Ramos (cell line): ENCODE data around the gene SDK1.

ENCODE experiments used
- in situ Hi-C: fragments of 300-500 bp; cut with MboI; formaldehyde crosslinking; loops from one replicate; pipeline ENCODE4 v1.14.3; 2022; ENCODE audit warnings: low sequenced_read_pairs; ENCODE audit not compliant: unreplicated experiment

The SDK1 gene

GRCh38 chr7:4132221-4132620 lies 831.2 kb downstream of the SDK1 start:
- in situ Hi-C loops, result no loop called here

GRCh38 chr7:4133491-4134044 lies 832.5 kb downstream of the SDK1 start:
- in situ Hi-C loops, result no loop called here

- in situ Hi-C loops, result no loop called here
Observed at GRCh38 chr7:4134204-4134603, 833.2 kb downstream of the SDK1 start.

- in situ Hi-C loops, result no loop called here
Observed at GRCh38 chr7:4134631-4135030, 833.6 kb downstream of the SDK1 start.

GRCh38 chr7:4135301-4135700 lies 834.2 kb downstream of the SDK1 start:
- in situ Hi-C loops, result no loop called here

GRCh38 chr7:4136036-4136435 lies 835.0 kb downstream of the SDK1 start:
- in situ Hi-C loops, result no loop called here

GRCh38 chr7:4136501-4137110 lies 835.6 kb downstream of the SDK1 start:
- in situ Hi-C loops, result no loop called here

GRCh38 chr7:4137552-4137951 lies 836.5 kb downstream of the SDK1 start:
- in situ Hi-C loops, result no loop called here

GRCh38 chr7:4138866-4139265 lies 837.8 kb downstream of the SDK1 start:
- in situ Hi-C loops, result no loop called here

GRCh38 chr7:4139656-4140625 lies 838.9 kb downstream of the SDK1 start:
- in situ Hi-C loops, result no loop called here

GRCh38 chr7:4140933-4141332 lies 839.9 kb downstream of the SDK1 start:
- in situ Hi-C loops, result no loop called here

GRCh38 chr7:4143006-4143405 lies 842.0 kb downstream of the SDK1 start:
- in situ Hi-C loops, result no loop called here

- in situ Hi-C loops, result no loop called here
Observed at GRCh38 chr7:4143511-4144171, 842.6 kb downstream of the SDK1 start.

GRCh38 chr7:4144172-4144701 lies 843.2 kb downstream of the SDK1 start:
- in situ Hi-C loops, result no loop called here

- in situ Hi-C loops, result no loop called here
Observed at GRCh38 chr7:4144811-4145510, 843.9 kb downstream of the SDK1 start.

- in situ Hi-C loops, result no loop called here
Observed at GRCh38 chr7:4145576-4145975, 844.5 kb downstream of the SDK1 start.

GRCh38 chr7:4147926-4148620 lies 847.0 kb downstream of the SDK1 start:
- in situ Hi-C loops, result no loop called here

- in situ Hi-C loops, result no loop called here
Observed at GRCh38 chr7:4149236-4149635, 848.2 kb downstream of the SDK1 start.

GRCh38 chr7:4149645-4150044 lies 848.6 kb downstream of the SDK1 start:
- in situ Hi-C loops, result no loop called here
